GM12878 (cell line): Measurements from ENCODE around the gene P3H3. TPM values are rescaled to one million over a fixed set of nuclear protein-coding genes. Genes with fewer than 3 reads are reported as not detected.

Experiments used
- GATAD2B ChIP-seq: fragments of 450-650 bp; conservative IDR thresholded peaks from 2 replicates; pipeline ENCODE4 v1.6.1; 2017; ENCODE audit warnings: low read depth, mild to moderate bottlenecking, moderate library complexity
- HDAC6 ChIP-seq: fragments of 200-600 bp; sonication (generic); IDR thresholded peaks from one replicate; pipeline ENCODE4 v1.8.0; 2017; ENCODE audit warnings: antibody characterized with exemption; ENCODE audit not compliant: unreplicated experiment
- SUZ12 ChIP-seq: fragments of 200-600 bp; sonication (generic); IDR thresholded peaks from one replicate; pipeline ENCODE4 v1.6.1; 2018; ENCODE audit warnings: antibody characterized with exemption, mild to moderate bottlenecking; ENCODE audit not compliant: unreplicated experiment
- polyA plus RNA-seq, 11 experiments: library from polyadenylated mRNA; depleted of rRNA in 4 of 11; unstranded in 6 of 11; stranded (reverse) in 5 of 11; fragments of >200 nt; fragmentation: Nextera tagmentation in 4 of 11; fragmentation: Illumina TruSeq in 1 of 11; extraction: Ambion mirVana in 4 of 11; extraction: Trizol in 1 of 11; gene quantifications; 1 replicate in 1 of 11; 2 replicates in 10 of 11; pipeline versions ENCODE4 v1.2.1 to v1.2.3, GENCODE V29; 2011 to 2016; ENCODE audit warnings: inconsistent platforms in 2 of 11, missing spikeins in 2 of 11, low read depth in 1 of 11
- total RNA-seq, 4 experiments: library from RNA; depleted of rRNA in 3 of 4; stranded (reverse); fragments of >200 nt in 3 of 4; fragmentation: Illumina TruSeq in 1 of 4; extraction: Trizol in 1 of 4; gene quantifications; 2 replicates each; pipeline versions ENCODE4 v1.2.1 to v1.2.3, GENCODE V29; 2013 to 2021
- TF ChIP-seq, protein P1 (sequence below): fragments of 450-650 bp; IDR thresholded peaks from 2 replicates; pipeline ENCODE4 v1.6.1; 2017; ENCODE audit warnings: mild to moderate bottlenecking, moderate library complexity

P3H3 gene
- total and polyA plus RNA-seq, 10 of the 15 experiments (the other 5 are each of a cell fraction or from before 2014, with no cell fraction given) = 0.03 to 0.21 (median 0.05) TPM; not detected in 7

GRCh38 chr12:6827982-6828780, at the start of gene P3H3 (continued):
- TF ChIP-seq, protein P1, sequence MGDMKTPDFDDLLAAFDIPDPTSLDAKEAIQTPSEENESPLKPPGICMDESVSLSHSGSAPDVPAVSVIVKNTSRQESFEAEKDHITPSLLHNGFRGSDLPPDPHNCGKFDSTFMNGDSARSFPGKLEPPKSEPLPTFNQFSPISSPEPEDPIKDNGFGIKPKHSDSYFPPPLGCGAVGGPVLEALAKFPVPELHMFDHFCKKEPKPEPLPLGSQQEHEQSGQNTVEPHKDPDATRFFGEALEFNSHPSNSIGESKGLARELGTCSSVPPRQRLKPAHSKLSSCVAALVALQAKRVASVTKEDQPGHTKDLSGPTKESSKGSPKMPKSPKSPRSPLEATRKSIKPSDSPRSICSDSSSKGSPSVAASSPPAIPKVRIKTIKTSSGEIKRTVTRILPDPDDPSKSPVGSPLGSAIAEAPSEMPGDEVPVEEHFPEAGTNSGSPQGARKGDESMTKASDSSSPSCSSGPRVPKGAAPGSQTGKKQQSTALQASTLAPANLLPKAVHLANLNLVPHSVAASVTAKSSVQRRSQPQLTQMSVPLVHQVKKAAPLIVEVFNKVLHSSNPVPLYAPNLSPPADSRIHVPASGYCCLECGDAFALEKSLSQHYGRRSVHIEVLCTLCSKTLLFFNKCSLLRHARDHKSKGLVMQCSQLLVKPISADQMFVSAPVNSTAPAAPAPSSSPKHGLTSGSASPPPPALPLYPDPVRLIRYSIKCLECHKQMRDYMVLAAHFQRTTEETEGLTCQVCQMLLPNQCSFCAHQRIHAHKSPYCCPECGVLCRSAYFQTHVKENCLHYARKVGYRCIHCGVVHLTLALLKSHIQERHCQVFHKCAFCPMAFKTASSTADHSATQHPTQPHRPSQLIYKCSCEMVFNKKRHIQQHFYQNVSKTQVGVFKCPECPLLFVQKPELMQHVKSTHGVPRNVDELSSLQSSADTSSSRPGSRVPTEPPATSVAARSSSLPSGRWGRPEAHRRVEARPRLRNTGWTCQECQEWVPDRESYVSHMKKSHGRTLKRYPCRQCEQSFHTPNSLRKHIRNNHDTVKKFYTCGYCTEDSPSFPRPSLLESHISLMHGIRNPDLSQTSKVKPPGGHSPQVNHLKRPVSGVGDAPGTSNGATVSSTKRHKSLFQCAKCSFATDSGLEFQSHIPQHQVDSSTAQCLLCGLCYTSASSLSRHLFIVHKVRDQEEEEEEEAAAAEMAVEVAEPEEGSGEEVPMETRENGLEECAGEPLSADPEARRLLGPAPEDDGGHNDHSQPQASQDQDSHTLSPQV = no peak
- TF ChIP-seq GATAD2B (peak; percentile 30; the same call in 1 of the 2 replicates), SUZ12 (peak; percentile 97), HDAC6 (no peak)
